NB4 (cell line): ENCODE data around the gene SOX8.

Source experiments
- CTCF ChIP-seq: IDR thresholded peaks from one replicate; pipeline ENCODE4 v1.5.1; 2012; ENCODE audit warnings: low read depth, low read length
- MAX ChIP-seq: IDR thresholded peaks from 2 replicates; pipeline ENCODE4 v1.6.1; 2011; ENCODE audit warnings: low read depth, low read length
- MYC ChIP-seq: IDR thresholded peaks from 2 replicates; pipeline ENCODE4 v1.6.1; 2011; ENCODE audit warnings: low read depth, low read length
- POLR2A ChIP-seq: IDR thresholded peaks from 2 replicates; pipeline ENCODE4 v1.6.1; 2011; ENCODE audit warnings: mild to moderate bottlenecking; ENCODE audit not compliant: insufficient read length; ENCODE audit errors: extremely low read depth

GRCh38 chr16:1011316-1012082 lies 29.9 kb downstream of the SOX8 start:
- TF ChIP-seq CTCF, result no peak
- no peak for TF ChIP-seq POLR2A
- TF ChIP-seq MYC, result no peak
- TF ChIP-seq MAX, result no peak
